Mesothelial cell of epicardium (in vitro differentiated cells): ENCODE data around the gene BLOC1S2. TPM values are rescaled to one million over a fixed set of nuclear protein-coding genes. Genes with fewer than 3 reads are reported as not detected.

Experiments
- DNase-seq, 2 experiments: peaks; one replicate each; pipeline ENCODE4 v3.0.0; 2021; ENCODE audit warnings: low spot score in 2 of 2; ENCODE audit not compliant: unreplicated experiment in 2 of 2
- H3K27ac Mint-ChIP-seq: 2 replicates; pipeline ENCODE4 v1.8.0; 2021; ENCODE audit warnings: mixed read lengths
- H3K27me3 Mint-ChIP-seq: 2 replicates; pipeline ENCODE4 v1.8.0; 2021; ENCODE audit warnings: low read depth, mixed read lengths
- H3K36me3 Mint-ChIP-seq: 2 replicates; pipeline ENCODE4 v1.8.0; 2021; ENCODE audit warnings: mixed read lengths
- H3K4me1 Mint-ChIP-seq: 2 replicates; pipeline ENCODE4 v1.8.0; 2021; ENCODE audit warnings: mixed read lengths
- H3K4me3 Mint-ChIP-seq: 2 replicates; pipeline ENCODE4 v1.8.0; 2021; ENCODE audit warnings: mild to moderate bottlenecking, moderate library complexity, mixed read lengths
- H3K9me3 Mint-ChIP-seq: 2 replicates; pipeline ENCODE4 v1.8.0; 2021; ENCODE audit warnings: mixed read lengths
- total RNA-seq: library from RNA; stranded (reverse); gene quantifications from 3 replicates; pipeline ENCODE4 v1.2.1, GENCODE V29; 2021
- TF ChIP-seq, protein P1 (sequence below): fragments of 200-600 bp; sonication (generic); IDR thresholded peaks from one replicate; pipeline ENCODE4 v1.5.0; 2021; ENCODE audit warnings: antibody characterized with exemption; ENCODE audit not compliant: unreplicated experiment

Gene BLOC1S2
- total RNA-seq, 1 donor from 2014 or later, result 33.0 TPM

DNA sequence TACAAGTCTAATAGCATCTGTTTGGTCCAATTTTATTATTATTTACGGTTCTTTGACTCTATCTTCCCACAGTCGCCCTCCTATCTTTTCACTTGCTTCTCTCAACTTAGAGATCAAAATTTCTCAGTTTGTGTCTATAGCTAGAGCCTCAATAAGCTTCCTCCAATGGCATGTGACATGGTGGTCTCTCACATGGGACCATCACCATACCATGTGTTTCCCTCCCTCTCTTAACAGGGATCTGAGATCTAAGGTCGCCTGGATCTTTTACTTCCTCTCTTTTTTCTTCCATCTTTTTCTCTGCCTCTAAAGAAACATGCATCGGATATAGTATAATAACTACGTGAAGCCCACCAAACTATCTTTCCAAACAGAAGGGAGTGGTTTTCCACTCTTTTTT lies 41.7 kb upstream of the BLOC1S2 start:
- H3K9me3 Mint-ChIP-seq, result no peaks in the 10 kb centered on the region
- H3K27ac Mint-ChIP-seq, result no peak overlapping the region
- DNase-seq, result no peak
- H3K27me3 Mint-ChIP-seq, result peaks cover 92% of the 10 kb centered on the region
- H3K4me3 Mint-ChIP-seq, result no peak overlapping the region
- TF ChIP-seq, protein P1, sequence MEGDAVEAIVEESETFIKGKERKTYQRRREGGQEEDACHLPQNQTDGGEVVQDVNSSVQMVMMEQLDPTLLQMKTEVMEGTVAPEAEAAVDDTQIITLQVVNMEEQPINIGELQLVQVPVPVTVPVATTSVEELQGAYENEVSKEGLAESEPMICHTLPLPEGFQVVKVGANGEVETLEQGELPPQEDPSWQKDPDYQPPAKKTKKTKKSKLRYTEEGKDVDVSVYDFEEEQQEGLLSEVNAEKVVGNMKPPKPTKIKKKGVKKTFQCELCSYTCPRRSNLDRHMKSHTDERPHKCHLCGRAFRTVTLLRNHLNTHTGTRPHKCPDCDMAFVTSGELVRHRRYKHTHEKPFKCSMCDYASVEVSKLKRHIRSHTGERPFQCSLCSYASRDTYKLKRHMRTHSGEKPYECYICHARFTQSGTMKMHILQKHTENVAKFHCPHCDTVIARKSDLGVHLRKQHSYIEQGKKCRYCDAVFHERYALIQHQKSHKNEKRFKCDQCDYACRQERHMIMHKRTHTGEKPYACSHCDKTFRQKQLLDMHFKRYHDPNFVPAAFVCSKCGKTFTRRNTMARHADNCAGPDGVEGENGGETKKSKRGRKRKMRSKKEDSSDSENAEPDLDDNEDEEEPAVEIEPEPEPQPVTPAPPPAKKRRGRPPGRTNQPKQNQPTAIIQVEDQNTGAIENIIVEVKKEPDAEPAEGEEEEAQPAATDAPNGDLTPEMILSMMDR, result no peak
- H3K36me3 Mint-ChIP-seq, result no peaks in the 10 kb centered on the region
- no peaks in the 10 kb centered on the region for H3K4me1 Mint-ChIP-seq

- TF ChIP-seq, protein P1, result no peak
- Mint-ChIP-seq H3K4me3 (no peak overlapping the region), H3K9me3 (no peaks in the 10 kb centered on the region), H3K27ac (no peak overlapping the region), H3K4me1 (no peaks in the 10 kb centered on the region), H3K27me3 (peaks cover 89% of the 10 kb centered on the region), H3K36me3 (no peaks in the 10 kb centered on the region)
- no peak for DNase-seq
These were observed 41.2 kb upstream of the BLOC1S2 start for GRCh38 chr10:100327718-100328009.

DNA sequence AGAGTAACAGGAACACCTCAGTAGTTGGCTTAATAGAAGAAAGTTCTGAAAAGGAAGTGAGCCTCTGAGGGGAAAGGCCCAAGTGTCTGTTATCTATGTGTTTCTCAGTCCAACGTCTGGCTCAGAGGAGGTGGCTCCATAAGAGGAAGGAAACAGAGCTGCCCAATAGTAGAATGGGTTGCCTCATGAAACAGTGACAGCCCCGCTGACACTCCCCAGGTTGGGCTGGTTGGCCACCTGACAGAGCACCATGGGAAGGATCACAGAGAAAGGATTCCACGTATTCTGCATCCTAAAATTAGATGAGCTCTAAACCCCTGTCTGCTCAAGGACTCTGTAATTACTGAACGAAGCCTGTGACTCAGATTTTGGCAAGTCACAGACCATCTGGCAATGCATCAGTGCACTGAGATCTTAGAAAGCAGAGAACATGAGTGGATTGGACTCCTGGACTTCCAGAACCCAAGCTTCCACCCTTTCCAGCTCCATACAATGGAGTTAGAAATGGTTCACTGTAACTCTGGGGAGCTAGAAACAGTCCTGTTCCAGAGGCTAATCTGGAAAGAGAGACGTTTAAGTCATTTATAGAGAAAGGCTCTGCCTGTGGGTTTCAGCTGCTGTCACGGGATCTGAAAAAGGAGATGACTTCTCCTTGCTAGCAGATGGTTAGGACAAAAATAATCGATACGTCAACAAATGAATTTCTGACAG lies 40.7 kb upstream of the BLOC1S2 start:
- no peak overlapping the region for H3K27ac Mint-ChIP-seq
- no peaks in the 10 kb centered on the region for H3K36me3 Mint-ChIP-seq
- no peaks in the 10 kb centered on the region for H3K4me1 Mint-ChIP-seq
- no peak for DNase-seq
- peaks cover 88% of the 10 kb centered on the region for H3K27me3 Mint-ChIP-seq
- H3K4me3 Mint-ChIP-seq, result no peak overlapping the region
- H3K9me3 Mint-ChIP-seq, result no peaks in the 10 kb centered on the region
- TF ChIP-seq, protein P1, result no peak

GRCh38 chr10:100325158-100325557 lies 38.7 kb upstream of the BLOC1S2 start:
- no peak for DNase-seq
- TF ChIP-seq, protein P1, result no peak
- Mint-ChIP-seq H3K27ac (no peak overlapping the region), H3K4me3 (no peak overlapping the region), H3K36me3 (no peaks in the 10 kb centered on the region), H3K27me3 (peaks cover 84% of the 10 kb centered on the region), H3K9me3 (no peaks in the 10 kb centered on the region), H3K4me1 (no peaks in the 10 kb centered on the region)

DNA sequence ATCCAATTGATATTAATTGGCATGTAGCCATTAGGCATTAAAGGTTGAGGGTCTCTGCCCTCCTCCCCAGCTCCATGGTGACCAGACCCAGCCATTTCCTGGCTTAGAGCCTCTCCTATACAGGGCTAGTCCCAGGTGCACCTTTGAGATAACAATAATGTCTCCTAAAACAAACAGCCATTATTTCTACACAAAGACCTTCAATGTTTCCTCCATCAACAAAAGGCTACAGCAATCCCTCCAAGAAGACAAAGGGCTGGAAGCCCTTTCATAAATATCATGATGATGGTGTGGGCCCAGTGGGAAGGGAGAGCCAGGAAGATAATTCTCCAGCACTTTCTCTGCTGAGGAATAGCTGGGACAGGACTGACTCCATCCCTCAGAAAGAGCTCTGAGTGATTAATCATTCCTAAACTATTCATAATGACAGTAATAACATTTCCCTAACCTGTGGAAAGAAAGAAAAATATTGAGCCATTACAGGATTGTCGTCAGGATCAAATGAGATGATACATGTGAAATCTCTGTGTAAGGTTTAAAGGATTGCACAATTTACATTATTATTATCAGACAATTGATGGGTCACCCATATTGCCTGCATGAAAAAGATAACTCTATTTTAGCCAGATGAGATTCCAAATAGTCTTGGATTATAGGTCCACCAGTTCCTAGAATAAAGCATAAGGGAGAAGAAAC lies 33.4 kb upstream of the BLOC1S2 start:
- Mint-ChIP-seq H3K27me3 (peaks cover 71% of the 10 kb centered on the region), H3K27ac (no peak overlapping the region), H3K4me1 (no peaks in the 10 kb centered on the region), H3K4me3 (no peak overlapping the region), H3K36me3 (no peaks in the 10 kb centered on the region), H3K9me3 (no peaks in the 10 kb centered on the region)
- TF ChIP-seq, protein P1, result no peak
- no peak for DNase-seq
